GM13977 (cell line): ENCODE results near the gene SUCLG2.

ENCODE experiments used
- DNase-seq: peaks from one replicate; pipeline ENCODE4 v3.0.0; 2012; ENCODE audit warnings: low spot score
- CTCF ChIP-seq: IDR thresholded peaks from 2 replicates; pipeline ENCODE4 v1.5.1; 2012; ENCODE audit warnings: mild to moderate bottlenecking, control low read depth; ENCODE audit not compliant: insufficient read depth; ENCODE audit errors: extremely low read depth, missing control alignments
- in situ Hi-C: fragments of 300-500 bp; cut with MboI; formaldehyde crosslinking; loops from one replicate; pipeline ENCODE4 v1.12.0; 2022; ENCODE audit warnings: low sequenced_read_pairs, low pct_unique_long_range_greater_than_20kb, mixed read lengths, inconsistent platforms; ENCODE audit not compliant: unreplicated experiment

The SUCLG2 gene

GRCh38 chr3:67637255-67637900, 17.0 kb downstream of the SUCLG2 start:
- in situ Hi-C loops: no loop called here
- DNase-seq: no peak
- no peak for TF ChIP-seq CTCF

GRCh38 chr3:67635806-67636205, 18.6 kb downstream of the SUCLG2 start:
- in situ Hi-C loops: no loop called here
- DNase-seq: no peak
- no peak for TF ChIP-seq CTCF

- TF ChIP-seq CTCF: no peak
- no peak for DNase-seq
- in situ Hi-C loops: no loop called here
Observed at GRCh38 chr3:67635257-67635656, 19.2 kb downstream of the SUCLG2 start.

GRCh38 chr3:67630666-67631362, 23.6 kb downstream of the SUCLG2 start:
- TF ChIP-seq CTCF: no peak
- no peak for DNase-seq
- in situ Hi-C loops: no loop called here

GRCh38 chr3:67624687-67625086, 29.7 kb downstream of the SUCLG2 start:
- in situ Hi-C loops: no loop called here
- TF ChIP-seq CTCF: no peak
- no peak for DNase-seq

- in situ Hi-C loops: no loop called here
- no peak for DNase-seq
- TF ChIP-seq CTCF: no peak
Observed at GRCh38 chr3:67624078-67624477, 30.3 kb downstream of the SUCLG2 start.
